Coronary artery (tissue), 2 donors: ENCODE results near the gene CALHM5.

Experiments used
- DNase-seq: peaks from one replicate; pipeline ENCODE4 v3.0.0-alpha.2; 2017; ENCODE audit warnings: low spot score
- H3K27ac ChIP-seq, 2 donors: fragments of 200-600 bp; sonication (generic); one replicate each; pipeline ENCODE4 v1.5.1; 2016 to 2019
- H3K4me3 ChIP-seq: fragments of 200-600 bp; sonication (generic); 2 replicates; pipeline ENCODE4 v1.5.1; 2016; ENCODE audit warnings: mild to moderate bottlenecking, moderate library complexity
- TF ChIP-seq, protein P1 (sequence below): fragments of 200-600 bp; sonication (generic); IDR thresholded peaks from one replicate; pipeline ENCODE4 v1.5.1; 2019; ENCODE audit warnings: antibody characterized with exemption

Gene CALHM5

DNA sequence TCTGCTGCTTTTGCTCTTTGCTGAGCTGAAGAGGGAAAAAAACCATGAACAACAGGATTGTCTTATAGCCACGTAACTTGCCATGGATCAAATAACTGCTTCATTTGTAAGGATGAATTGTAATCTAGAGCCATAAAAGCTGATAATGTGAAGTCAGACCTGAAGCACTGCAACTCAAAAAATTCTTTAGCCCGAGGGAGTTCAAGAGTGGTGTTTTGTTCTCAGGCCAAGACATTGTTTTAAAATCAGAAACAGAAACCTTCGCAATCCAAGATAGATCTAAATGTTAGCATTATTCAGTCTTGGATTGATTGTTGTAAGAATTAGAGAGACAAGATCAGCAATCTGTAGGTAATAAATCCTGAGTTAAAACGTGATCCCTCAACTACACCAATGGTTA lies 34.2 kb downstream of the CALHM5 start, which contains the start of gene TRAPPC3L:
Gene TRAPPC3L, minus strand, starts transcription at position 34 of the 400 bp plus-strand sequence. CDS start 170 bp downstream, outside the sequence.
- TF ChIP-seq, protein P1, sequence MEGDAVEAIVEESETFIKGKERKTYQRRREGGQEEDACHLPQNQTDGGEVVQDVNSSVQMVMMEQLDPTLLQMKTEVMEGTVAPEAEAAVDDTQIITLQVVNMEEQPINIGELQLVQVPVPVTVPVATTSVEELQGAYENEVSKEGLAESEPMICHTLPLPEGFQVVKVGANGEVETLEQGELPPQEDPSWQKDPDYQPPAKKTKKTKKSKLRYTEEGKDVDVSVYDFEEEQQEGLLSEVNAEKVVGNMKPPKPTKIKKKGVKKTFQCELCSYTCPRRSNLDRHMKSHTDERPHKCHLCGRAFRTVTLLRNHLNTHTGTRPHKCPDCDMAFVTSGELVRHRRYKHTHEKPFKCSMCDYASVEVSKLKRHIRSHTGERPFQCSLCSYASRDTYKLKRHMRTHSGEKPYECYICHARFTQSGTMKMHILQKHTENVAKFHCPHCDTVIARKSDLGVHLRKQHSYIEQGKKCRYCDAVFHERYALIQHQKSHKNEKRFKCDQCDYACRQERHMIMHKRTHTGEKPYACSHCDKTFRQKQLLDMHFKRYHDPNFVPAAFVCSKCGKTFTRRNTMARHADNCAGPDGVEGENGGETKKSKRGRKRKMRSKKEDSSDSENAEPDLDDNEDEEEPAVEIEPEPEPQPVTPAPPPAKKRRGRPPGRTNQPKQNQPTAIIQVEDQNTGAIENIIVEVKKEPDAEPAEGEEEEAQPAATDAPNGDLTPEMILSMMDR = no peak
- H3K27ac ChIP-seq = no peak within 1 kb of the TSS
- DNase-seq = no peak
- no peak within 1 kb of the TSS for H3K4me3 ChIP-seq

- no peak for DNase-seq
- Histone ChIP-seq H3K27ac (no peak overlapping the region), H3K4me3 (no peak overlapping the region)
- TF ChIP-seq, protein P1 = no peak
These were observed 35.9 kb downstream of the CALHM5 start for GRCh38 chr6:116547358-116547757.

DNA sequence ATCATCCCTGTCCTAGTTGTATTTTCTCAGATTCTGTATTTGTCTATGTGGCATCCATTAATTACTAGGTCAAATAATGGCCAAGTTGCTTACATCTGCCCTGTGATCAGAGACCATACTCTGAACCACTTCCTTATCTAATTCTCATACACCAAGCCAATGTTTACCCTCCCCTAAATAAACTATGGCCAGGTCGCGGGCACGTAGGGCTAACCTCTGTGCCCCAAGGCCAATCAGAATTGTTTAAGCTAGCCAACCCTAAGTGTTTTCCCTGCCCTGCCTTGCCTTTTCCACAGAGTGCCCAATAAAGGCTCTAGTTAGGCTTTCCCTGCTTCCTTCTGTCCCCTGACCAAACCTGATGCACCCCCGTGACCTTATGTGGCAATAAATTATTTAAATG lies 39.4 kb downstream of the CALHM5 start:
- no peak overlapping the region for H3K27ac ChIP-seq
- H3K4me3 ChIP-seq = no peak overlapping the region
- no peak for DNase-seq

GRCh38 chr6:116553451-116553850 lies 42.0 kb downstream of the CALHM5 start, which contains the start of gene CALHM4:
Gene CALHM4 (plus strand): TSS chr6:116553751. CDS start chr6:116553794, 43 bp downstream.
- no peak within 1 kb of the TSS for H3K27ac ChIP-seq
- TF ChIP-seq, protein P1 = no peak
- H3K4me3 ChIP-seq = no peak within 1 kb of the TSS
- no peak for DNase-seq

More for the DNA sequence above, 39.4 kb downstream of the CALHM5 start:
- TF ChIP-seq, protein P1 = no peak

DNA sequence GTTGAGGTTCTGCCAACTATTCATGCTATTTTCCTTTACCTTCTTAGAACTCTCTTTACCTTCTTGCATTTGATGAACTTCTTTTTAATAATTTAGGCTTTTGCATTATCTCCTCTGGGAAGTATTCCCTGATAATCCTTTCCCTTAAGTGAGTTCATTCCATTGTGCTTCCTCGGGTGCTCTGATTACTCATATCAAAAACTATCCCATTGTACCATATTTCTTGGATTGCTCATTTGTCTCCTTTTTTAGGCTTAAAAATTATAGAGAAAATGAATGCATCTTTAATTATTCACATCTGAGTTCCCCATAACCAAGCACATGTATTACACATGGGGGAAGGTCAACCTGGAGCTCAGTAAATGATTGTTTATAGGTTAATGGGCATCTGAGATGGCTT lies 44.6 kb downstream of the CALHM5 start:
- DNase-seq = no peak
- Histone ChIP-seq H3K27ac (no peak overlapping the region), H3K4me3 (no peak overlapping the region)
- TF ChIP-seq, protein P1 = no peak

- TF ChIP-seq, protein P1 = no peak
- DNase-seq = no peak
- Histone ChIP-seq H3K27ac (no peak overlapping the region), H3K4me3 (no peak overlapping the region)
These were observed 45.5 kb downstream of the CALHM5 start for GRCh38 chr6:116556814-116557415.

DNA sequence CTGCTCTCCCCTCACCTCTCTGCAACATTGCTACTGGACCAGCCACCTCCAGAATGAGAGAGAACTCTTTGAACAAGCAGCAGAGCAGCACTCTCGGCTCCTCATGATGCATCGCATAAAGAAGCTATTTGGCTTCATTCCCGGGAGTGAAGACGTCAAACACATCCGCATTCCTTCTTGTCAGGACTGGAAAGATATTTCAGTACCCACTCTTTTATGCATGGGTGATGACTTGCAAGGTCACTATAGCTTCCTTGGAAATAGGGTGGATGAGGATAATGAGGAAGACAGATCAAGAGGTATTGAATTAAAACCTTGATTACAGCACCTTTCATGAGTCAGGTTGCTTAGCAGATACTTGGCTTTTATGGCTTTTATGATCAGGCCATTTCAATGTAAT lies 46.5 kb downstream of the CALHM5 start:
- DNase-seq = no peak
- TF ChIP-seq, protein P1 = no peak
- Histone ChIP-seq H3K4me3 (no peak overlapping the region), H3K27ac (no peak overlapping the region)
